Central memory CD8-positive, alpha-beta T cell (primary cell): ENCODE results near the gene RRBP1.

ENCODE experiments used
- ATAC-seq: fragments of 150-1000 bp; cut with Tn5 transposase; replicated peaks from 2 replicates; pipeline ENCODE4 v1.10.0; 2022; ENCODE audit warnings: mild to moderate bottlenecking, moderate FRiP score, moderate number of reproducible peaks; ENCODE audit not compliant: poor library complexity, severe bottlenecking; ENCODE audit errors: extremely low read depth
- DNase-seq, 2 donors: peaks; one replicate each; pipeline ENCODE4 v3.0.0; 2021; ENCODE audit warnings: low spot score in 2 of 2
- H3K27ac Mint-ChIP-seq: one replicate; pipeline ENCODE4 v1.8.0; 2022; ENCODE audit warnings: low read depth, mild to moderate bottlenecking, moderate library complexity, mixed read lengths
- H3K27me3 Mint-ChIP-seq: one replicate; pipeline ENCODE4 v1.8.0; 2022; ENCODE audit warnings: mixed read lengths
- H3K36me3 Mint-ChIP-seq: one replicate; pipeline ENCODE4 v1.8.0; 2022; ENCODE audit warnings: mild to moderate bottlenecking, moderate library complexity, mixed read lengths; ENCODE audit not compliant: insufficient read depth
- H3K4me1 Mint-ChIP-seq: one replicate; pipeline ENCODE4 v1.8.0; 2022; ENCODE audit warnings: mixed read lengths
- H3K4me3 Mint-ChIP-seq: one replicate; pipeline ENCODE4 v1.8.0; 2022; ENCODE audit warnings: mild to moderate bottlenecking, moderate library complexity, mixed read lengths
- H3K9me3 Mint-ChIP-seq: one replicate; pipeline ENCODE4 v1.8.0; 2022; ENCODE audit warnings: mixed read lengths

Gene RRBP1

DNA sequence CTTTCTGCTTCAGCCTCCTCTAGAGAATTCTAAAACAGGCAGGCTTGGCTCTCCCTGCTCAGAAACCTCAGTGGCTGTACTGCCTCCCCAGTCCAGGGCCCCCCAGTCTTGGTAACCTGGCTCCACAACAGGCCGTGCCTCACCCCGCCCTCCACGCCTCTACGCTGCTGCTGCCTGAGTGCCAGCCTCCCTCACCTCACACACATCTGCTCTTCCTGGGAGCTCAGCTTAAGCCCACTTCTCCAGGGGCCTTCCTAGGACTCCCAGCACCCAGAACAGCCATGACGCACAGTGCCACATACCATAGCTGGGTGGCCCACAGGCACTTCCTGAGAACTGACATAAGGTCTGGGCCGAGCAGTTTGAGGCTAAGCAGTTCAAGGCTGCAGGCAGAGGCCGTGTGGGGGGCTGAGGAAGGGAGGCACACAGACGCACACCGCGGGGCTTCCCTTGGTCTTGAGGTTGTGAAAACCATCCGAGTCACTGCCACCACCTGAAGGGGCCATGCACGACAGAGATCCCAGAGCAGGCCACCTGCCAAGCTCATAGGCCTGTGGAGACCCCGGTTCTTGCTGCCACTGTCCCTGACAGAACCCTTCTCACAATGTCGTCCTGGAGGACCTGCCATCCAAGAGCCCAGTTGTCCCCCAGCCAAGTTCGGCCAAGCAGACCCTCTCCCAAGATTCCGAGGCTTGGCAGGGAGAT lies 69.6 kb downstream of the RRBP1 start:
- Mint-ChIP-seq H3K4me1 (peaks cover 26% of the 10 kb centered on the region), H3K9me3 (no peaks in the 10 kb centered on the region), H3K4me3 (peak overlapping the region; percentile 69), H3K36me3 (peaks cover 19% of the 10 kb centered on the region), H3K27me3 (no peaks in the 10 kb centered on the region), H3K27ac (peak overlapping the region; percentile 98)
- DNase-seq (peak; percentile 38 to 59), ATAC-seq (peak; percentile 81)

DNA sequence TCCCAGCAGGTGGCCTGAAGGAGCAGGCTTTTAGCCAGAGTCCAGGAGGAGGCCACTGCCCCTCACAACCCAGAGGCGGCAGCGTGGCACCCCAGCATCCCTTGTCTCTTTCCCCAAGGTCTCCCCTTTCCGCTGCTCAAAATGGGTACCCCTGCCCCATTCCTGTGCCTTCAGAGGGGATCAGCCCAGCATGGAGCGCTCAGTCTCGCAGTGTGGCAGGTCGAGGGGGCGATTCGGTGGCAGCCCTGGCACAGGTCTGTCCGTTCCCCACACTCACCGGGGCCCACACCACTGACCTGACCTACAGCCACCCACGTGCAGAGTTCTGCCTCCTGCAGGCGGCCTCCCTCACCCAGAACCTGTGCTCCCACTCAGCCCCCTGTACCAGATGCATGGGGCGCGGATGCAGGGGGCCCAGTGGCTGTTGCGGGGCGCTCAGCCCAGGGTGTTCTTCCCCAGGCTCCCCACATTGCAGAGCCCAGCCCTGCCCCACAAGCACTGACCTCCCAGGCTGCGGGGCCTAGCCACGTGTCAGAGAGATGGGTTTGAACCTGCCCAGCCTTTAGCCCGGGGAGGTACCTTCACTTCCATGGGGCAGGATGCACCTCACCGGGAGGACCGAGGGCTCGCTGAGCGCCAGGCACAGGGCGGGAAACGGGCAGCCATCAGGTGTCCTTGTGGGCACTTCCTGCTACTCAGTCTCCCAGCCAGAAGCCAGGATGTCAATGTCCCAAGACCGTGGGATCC lies 70.3 kb downstream of the RRBP1 start:
- Mint-ChIP-seq H3K4me3 (peak overlapping the region; percentile 69), H3K27ac (peak overlapping the region; percentile 98), H3K27me3 (no peaks in the 10 kb centered on the region), H3K36me3 (peaks cover 18% of the 10 kb centered on the region), H3K4me1 (peaks cover 26% of the 10 kb centered on the region), H3K9me3 (no peaks in the 10 kb centered on the region)
- ATAC-seq (no peak), DNase-seq (no peak)

DNA sequence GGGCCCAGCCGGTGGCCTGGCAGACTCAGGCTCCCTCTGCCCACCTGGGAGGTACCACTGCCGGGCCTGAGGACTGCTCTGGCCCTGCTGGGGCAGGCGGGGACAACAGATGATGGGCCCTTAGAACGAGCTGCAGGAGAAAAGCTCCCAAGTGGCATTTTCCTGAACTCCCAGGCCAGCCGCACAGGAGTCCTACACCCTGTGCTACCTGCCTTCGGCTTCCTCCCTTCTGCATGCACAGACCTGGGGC lies 70.8 kb downstream of the RRBP1 start:
- H3K9me3 Mint-ChIP-seq: no peaks in the 10 kb centered on the region
- no peak for DNase-seq
- ATAC-seq: no peak
- no peak overlapping the region for H3K27ac Mint-ChIP-seq
- peaks cover 26% of the 10 kb centered on the region for H3K4me1 Mint-ChIP-seq
- peak overlapping the region; percentile 69 for H3K4me3 Mint-ChIP-seq
- peaks cover 18% of the 10 kb centered on the region for H3K36me3 Mint-ChIP-seq
- H3K27me3 Mint-ChIP-seq: no peaks in the 10 kb centered on the region

DNA sequence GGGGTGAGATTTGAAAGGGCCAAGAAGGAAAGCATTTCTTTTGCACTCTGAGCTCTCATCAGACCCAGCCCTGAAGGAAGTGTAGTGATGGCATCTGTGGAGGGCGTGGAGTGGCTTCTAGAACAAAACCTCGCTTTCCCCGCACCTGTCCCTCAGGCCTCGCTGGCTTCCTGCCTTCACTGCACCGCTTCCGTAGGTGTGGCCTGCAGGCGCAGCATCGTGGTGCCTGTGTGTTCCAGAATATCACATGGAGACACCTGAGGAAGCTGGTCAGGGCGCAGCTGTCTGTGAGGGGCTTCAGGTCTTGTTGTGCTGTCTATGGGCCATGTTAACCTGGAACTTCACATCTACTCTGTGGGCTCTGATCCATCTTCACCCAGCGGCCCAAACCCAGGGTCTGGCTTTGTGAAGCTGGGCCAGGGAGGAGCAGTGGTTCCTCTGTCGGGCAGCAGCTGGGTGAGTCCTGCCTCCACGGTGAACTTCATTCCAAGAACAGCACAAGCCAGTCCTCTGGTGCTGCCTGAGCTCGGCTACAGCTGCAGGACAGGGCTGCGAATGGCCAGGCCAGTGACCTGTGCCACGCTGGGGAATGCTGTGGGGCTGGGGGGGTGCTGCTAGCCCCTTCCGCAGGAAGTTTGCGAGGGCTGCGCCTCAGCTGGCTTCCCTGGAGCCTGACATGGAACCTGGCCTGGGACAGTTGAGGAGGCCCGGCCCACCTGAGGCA lies 71.3 kb downstream of the RRBP1 start:
- H3K27ac Mint-ChIP-seq: peak overlapping the region; percentile 11

DNA sequence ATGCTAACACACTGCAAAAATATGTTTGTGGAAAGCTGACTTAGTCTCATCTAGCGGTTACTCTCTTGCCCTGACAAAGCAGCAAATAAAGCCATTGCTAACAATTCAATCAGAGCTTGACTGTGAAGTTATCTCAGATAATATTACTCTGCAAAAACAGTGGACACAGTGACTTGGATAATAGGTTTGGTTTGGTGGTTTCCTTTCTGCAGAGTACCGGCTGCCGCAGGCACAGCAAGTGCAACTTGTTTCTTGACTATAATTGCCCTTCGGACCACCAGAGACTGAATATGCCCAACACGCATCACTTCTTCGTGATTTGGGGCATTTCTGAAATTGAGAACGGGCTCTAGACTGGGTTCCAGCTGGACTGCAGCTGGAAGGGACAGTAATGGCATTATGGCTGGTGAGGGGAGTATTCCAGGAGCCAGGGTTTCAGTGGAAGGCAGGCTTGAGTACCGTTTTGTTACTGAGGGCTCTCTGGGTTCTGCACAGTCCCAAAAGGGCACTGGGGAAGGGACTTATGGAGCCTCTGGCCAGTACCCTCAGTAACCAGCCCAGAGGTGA lies 72.1 kb downstream of the RRBP1 start:
- ATAC-seq: no peak
- peak overlapping the region; percentile 11 for H3K27ac Mint-ChIP-seq
- peak overlapping the region; percentile 59 for H3K4me3 Mint-ChIP-seq
- no peak for DNase-seq
- H3K27me3 Mint-ChIP-seq: no peaks in the 10 kb centered on the region
- no peaks in the 10 kb centered on the region for H3K9me3 Mint-ChIP-seq
- H3K36me3 Mint-ChIP-seq: peaks cover 19% of the 10 kb centered on the region
- peaks cover 26% of the 10 kb centered on the region for H3K4me1 Mint-ChIP-seq

More for the DNA sequence above, 71.3 kb downstream of the RRBP1 start:
- Mint-ChIP-seq H3K36me3 (peaks cover 18% of the 10 kb centered on the region), H3K4me3 (peak overlapping the region; percentile 59), H3K9me3 (no peaks in the 10 kb centered on the region), H3K4me1 (peaks cover 26% of the 10 kb centered on the region), H3K27me3 (no peaks in the 10 kb centered on the region)
- DNase-seq (peak in 1 of 2 donors; percentile 50), ATAC-seq (peak; percentile 74)

DNA sequence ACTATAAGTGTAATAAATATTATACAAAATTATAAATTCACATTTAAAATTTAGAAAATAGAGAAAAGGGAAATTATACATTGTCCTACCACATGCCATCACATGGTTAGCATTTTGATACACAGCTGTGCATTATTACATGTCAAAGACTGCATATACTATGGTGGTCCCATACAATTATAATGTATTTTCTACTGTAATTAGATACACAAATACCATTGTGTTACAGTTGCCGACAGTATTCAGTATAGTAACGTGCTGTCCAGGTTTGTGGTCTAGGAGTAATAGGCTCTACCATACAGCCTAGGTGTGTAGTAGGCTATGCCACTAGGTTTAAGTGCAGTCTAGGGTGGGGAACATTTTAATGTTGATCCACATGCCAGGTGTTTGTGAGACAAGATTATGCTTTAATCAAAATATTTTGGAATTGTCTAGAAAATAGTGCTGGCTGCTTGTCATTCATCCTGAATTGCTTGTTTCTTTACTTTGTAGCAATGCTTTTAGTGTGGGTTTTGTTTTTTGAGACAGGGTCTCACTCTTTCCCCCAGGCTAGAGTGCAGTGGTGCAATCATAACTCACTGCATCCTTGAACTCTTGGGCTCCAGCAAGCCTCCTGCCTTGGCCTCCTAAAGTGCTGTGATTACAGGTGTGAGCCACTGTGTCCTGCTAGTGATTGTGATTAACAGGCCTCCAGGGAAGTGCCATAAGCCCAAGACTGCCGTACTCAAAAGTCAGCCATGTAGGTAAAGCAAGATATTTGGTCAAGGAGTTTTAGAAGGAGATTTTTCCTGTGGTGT lies 73.1 kb downstream of the RRBP1 start:
- H3K9me3 Mint-ChIP-seq: no peaks in the 10 kb centered on the region
- peak overlapping the region; percentile 11 for H3K27ac Mint-ChIP-seq
- DNase-seq (no peak), ATAC-seq (no peak)
- H3K4me3 Mint-ChIP-seq: peak overlapping the region; percentile 21
- no peaks in the 10 kb centered on the region for H3K27me3 Mint-ChIP-seq
- H3K36me3 Mint-ChIP-seq: peaks cover 26% of the 10 kb centered on the region
- peaks cover 26% of the 10 kb centered on the region for H3K4me1 Mint-ChIP-seq

DNA sequence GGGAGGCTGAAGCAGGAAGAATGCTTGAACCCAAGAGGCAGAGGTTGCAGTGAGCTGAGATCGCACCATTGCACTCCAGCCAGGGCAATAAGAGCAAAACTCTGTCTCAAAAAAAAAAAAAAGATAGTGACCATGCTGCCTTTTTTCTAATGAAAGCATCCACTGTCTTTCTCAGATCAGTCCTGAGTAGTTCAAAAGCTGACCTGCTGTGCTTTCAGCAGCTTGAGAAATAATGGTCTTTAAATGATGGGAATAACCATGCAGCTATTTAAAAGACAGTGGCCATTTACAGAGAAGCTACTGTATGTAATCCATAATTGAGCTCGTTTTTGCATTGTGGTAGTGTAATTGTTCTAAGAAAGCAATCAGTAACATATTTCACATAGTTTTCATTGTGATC lies 76.0 kb downstream of the RRBP1 start:
- H3K27ac Mint-ChIP-seq: no peak overlapping the region
- peaks cover 20% of the 10 kb centered on the region for H3K4me1 Mint-ChIP-seq

DNA sequence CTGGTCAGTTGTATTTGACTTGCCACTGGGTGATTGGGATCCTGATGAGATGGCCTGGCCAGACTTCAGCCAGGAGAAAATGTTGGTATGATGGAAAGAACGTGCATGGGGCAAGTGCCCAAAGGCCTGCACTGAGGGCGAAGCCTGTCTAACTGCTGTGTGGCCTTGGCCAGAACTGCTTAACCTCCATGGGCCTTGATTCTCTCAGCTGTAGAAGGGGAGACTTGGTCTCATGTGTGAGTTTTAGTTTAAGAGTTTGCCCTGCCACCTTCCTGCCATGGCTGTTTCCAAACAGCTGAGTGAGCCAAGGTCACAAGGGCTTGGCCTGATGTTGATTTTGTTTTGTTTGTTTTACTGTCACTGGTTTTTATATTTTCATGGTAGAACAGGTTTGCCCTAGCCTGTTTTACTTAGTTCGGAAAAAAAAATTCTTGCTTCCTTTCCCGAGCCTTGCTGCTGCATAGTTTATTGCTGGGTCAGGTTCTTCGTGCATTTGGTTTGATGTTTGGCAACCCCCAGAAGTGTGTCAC lies 76.8 kb downstream of the RRBP1 start:
- peaks cover 31% of the 10 kb centered on the region for H3K36me3 Mint-ChIP-seq
- DNase-seq (no peak), ATAC-seq (no peak)
- no peaks in the 10 kb centered on the region for H3K27me3 Mint-ChIP-seq
- no peak overlapping the region for H3K27ac Mint-ChIP-seq
- peaks cover 16% of the 10 kb centered on the region for H3K4me1 Mint-ChIP-seq
- no peaks in the 10 kb centered on the region for H3K9me3 Mint-ChIP-seq
- no peak overlapping the region for H3K4me3 Mint-ChIP-seq

More for the DNA sequence above, 76.0 kb downstream of the RRBP1 start:
- Mint-ChIP-seq H3K27me3 (no peaks in the 10 kb centered on the region), H3K4me3 (no peak overlapping the region), H3K36me3 (peaks cover 28% of the 10 kb centered on the region), H3K9me3 (no peaks in the 10 kb centered on the region)
- ATAC-seq: no peak
- no peak for DNase-seq

DNA sequence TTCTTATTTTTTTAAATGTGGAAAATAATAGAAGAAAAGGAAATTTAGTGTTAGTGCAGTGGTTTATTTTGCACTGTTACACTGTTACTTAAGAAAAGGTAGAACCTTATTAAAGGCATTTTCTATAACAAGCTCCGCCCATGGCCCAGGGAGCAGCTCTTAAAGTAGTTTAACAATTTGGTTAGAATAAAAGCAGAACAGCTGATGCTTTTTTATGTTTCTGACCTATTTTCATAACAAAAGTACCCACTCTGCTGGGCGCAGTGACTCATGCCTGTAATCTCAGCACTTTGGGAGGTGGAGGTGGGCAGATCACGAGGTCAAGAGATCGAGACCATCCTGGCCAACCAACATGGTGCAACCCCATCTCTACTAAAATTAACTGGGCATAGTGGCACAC lies 79.5 kb downstream of the RRBP1 start:
- Mint-ChIP-seq H3K4me3 (no peak overlapping the region), H3K4me1 (peaks cover 10% of the 10 kb centered on the region), H3K27me3 (no peaks in the 10 kb centered on the region), H3K27ac (no peak overlapping the region), H3K36me3 (peaks cover 20% of the 10 kb centered on the region), H3K9me3 (no peaks in the 10 kb centered on the region)
- DNase-seq (no peak), ATAC-seq (no peak)

DNA sequence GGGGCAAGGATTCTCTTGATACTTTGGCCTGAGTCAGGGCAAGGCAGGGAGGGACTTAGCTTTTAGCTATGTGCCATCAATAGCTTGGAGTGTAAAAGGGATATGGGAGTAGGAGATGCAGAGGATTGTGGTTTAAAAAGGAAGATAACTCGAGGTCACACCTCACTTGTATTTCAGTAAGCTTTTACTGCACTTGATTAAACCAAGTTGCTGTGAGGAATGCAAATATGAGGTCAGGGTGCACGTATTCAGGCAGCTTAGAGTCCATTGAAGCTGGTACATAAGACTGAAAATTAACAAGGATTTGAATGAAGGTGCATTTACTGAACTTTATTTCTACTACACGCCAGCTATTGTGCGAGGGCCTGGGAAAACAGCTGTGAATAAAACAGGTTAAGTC lies 80.1 kb downstream of the RRBP1 start:
- peaks cover 14% of the 10 kb centered on the region for H3K4me1 Mint-ChIP-seq
- peaks cover 20% of the 10 kb centered on the region for H3K36me3 Mint-ChIP-seq
- peak overlapping the region; percentile 50 for H3K27ac Mint-ChIP-seq
- ATAC-seq (no peak), DNase-seq (no peak)
- no peak overlapping the region for H3K4me3 Mint-ChIP-seq
- no peaks in the 10 kb centered on the region for H3K27me3 Mint-ChIP-seq
- no peaks in the 10 kb centered on the region for H3K9me3 Mint-ChIP-seq

DNA sequence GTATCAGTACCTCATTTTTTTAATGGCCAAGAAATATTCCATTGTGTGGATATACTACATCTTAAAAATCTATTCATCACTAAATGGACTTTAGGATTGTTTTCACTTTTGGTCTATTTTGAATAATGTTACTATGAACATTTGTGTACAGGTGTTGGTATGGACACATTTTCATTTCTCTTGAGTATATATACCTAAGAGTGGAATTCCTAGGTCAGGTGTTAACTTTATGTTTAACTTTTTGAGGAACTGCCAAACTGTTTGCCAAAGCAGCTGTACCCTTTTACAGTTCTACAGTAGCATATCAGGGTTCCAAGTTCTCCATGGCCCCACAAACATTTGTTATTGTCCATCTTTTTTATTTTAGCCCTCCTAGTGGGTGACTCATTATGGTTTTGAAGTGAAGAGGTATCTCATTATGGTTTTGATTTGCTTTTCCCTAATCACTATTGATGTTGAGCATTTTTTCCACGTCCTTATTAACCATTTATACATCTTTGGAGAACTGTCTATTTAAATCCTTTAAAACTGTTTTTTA lies 84.0 kb downstream of the RRBP1 start:
- Mint-ChIP-seq H3K27ac (no peak overlapping the region), H3K27me3 (no peaks in the 10 kb centered on the region), H3K36me3 (peaks cover 8% of the 10 kb centered on the region)

DNA sequence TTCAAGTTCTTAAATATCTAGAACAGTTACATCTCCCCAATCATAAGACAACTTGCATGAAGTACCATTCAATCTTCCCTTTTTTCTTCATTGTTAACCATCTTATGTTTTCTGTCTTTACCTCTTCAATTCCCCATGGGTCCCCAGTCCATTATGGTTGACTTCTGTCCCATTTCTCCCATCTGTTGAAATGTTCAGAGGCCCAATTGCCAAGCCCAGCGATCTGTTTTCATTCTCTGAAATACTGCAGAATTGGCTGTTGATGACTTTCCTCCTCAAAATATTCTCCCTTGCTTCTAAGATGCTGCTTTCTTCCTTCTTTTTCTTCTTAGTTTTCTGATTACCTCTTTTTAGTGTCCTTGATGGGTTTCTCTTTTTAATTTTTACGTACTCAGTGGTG lies 86.2 kb downstream of the RRBP1 start:
- peaks cover 47% of the 10 kb centered on the region for H3K4me1 Mint-ChIP-seq
- H3K9me3 Mint-ChIP-seq: no peaks in the 10 kb centered on the region
- H3K36me3 Mint-ChIP-seq: peaks cover 1% of the 10 kb centered on the region
- peak overlapping the region; percentile 2 for H3K27ac Mint-ChIP-seq
- no peak overlapping the region for H3K4me3 Mint-ChIP-seq
- DNase-seq: no peak
- no peaks in the 10 kb centered on the region for H3K27me3 Mint-ChIP-seq
- no peak for ATAC-seq

More for the DNA sequence above, 84.0 kb downstream of the RRBP1 start:
- Mint-ChIP-seq H3K9me3 (no peaks in the 10 kb centered on the region), H3K4me1 (peaks cover 46% of the 10 kb centered on the region), H3K4me3 (no peak overlapping the region)
- no peak for ATAC-seq
- no peak for DNase-seq
